K562 (cell line): ENCODE data around the gene LRRK2. TPM values are rescaled to one million over a fixed set of nuclear protein-coding genes. Genes with fewer than 3 reads are reported as not detected.

Experiments
- MAZ ChIP-seq, 2 experiments: fragments of 450-650 bp in 1 of 2; sonication (generic) in 1 of 2; formaldehyde crosslinking; IDR thresholded peaks in 1 of 2; conservative IDR thresholded peaks in 1 of 2; 2 replicates each; pipeline versions ENCODE4 v1.4.0 to v1.5.0; 2020; ENCODE audit warnings: mild to moderate bottlenecking in 1 of 2, missing genetic modification reagents in 1 of 2
- MCM5 ChIP-seq: fragments of 450-650 bp; IDR thresholded peaks from 2 replicates; pipeline ENCODE4 v1.6.1; 2016; ENCODE audit warnings: low read depth
- PHF8 ChIP-seq: fragments of 200-600 bp; sonication (generic); IDR thresholded peaks from 2 replicates; pipeline ENCODE4 v1.6.1; 2012; ENCODE audit warnings: mixed run types, mild to moderate bottlenecking, inconsistent platforms, low read length, moderate library complexity, borderline replicate concordance
- RBFOX2 ChIP-seq: fragments of 200-400 bp; formaldehyde crosslinking; IDR thresholded peaks from 2 replicates; pipeline ENCODE4 v1.6.1; 2017; ENCODE audit warnings: low read depth, mild to moderate bottlenecking, low read length, moderate library complexity
- TGIF2 ChIP-seq: sonication (generic); formaldehyde crosslinking; IDR thresholded peaks from 2 replicates; pipeline ENCODE4 v1.8.1; 2022; ENCODE audit warnings: mild to moderate bottlenecking, missing genetic modification reagents, moderate library complexity
- YY1 ChIP-seq, 3 experiments: IDR thresholded peaks; 2 replicates each; pipeline ENCODE4 v1.6.1; 2011; ENCODE audit warnings: low read length in 2 of 3, mild to moderate bottlenecking in 2 of 3, moderate library complexity in 2 of 3, borderline replicate concordance in 1 of 3, control low read depth in 1 of 3, low read depth in 1 of 3; ENCODE audit not compliant: insufficient read depth in 3 of 3, insufficient replicate concordance in 2 of 3, control insufficient read depth in 1 of 3, insufficient read length in 1 of 3; ENCODE audit errors: extremely low read depth in 1 of 3
- ZNF134 ChIP-seq: fragments of 250-450 bp; sonication (Bioruptor Pico); conservative IDR thresholded peaks from 2 replicates; pipeline ENCODE4 v1.4.0; 2020
- ZNF165 ChIP-seq: fragments of 250-450 bp; sonication (Bioruptor Pico); IDR thresholded peaks from 2 replicates; pipeline ENCODE4 v1.4.0; 2020; ENCODE audit warnings: borderline replicate concordance
- ZNF75A ChIP-seq: fragments of 450-650 bp; formaldehyde crosslinking; IDR thresholded peaks from 2 replicates; pipeline ENCODE4 v1.4.0; 2020; ENCODE audit warnings: mild to moderate bottlenecking
- polyA plus RNA-seq, 8 experiments: library from polyadenylated mRNA; depleted of rRNA in 4 of 8; stranded (reverse) in 5 of 8; unstranded in 3 of 8; fragments of >200 nt; fragmentation: Nextera tagmentation in 2 of 8; fragmentation: Illumina TruSeq in 1 of 8; extraction: Ambion mirVana in 2 of 8; extraction: Trizol in 1 of 8; gene quantifications; 2 replicates each; pipeline versions ENCODE4 v1.2.1 to v1.2.3, GENCODE V29; 2011 to 2014; ENCODE audit warnings: inconsistent platforms in 1 of 8, missing spikeins in 1 of 8
- total RNA-seq, 7 experiments: library from RNA; depleted of rRNA in 6 of 7; stranded (reverse); fragments of >200 nt in 6 of 7; fragmentation: Illumina TruSeq in 2 of 7; extraction: Trizol in 2 of 7; gene quantifications; 2 replicates each; pipeline versions ENCODE4 v1.2.1 to v1.2.3, GENCODE V29; 2011 to 2021; ENCODE audit warnings: low replicate concordance in 1 of 7
- TF ChIP-seq, protein P1 (sequence below): fragments of 450-650 bp; IDR thresholded peaks from 2 replicates; pipeline ENCODE4 v1.6.1; 2016; ENCODE audit warnings: mild to moderate bottlenecking, moderate library complexity

The LRRK2 gene
- total and polyA plus RNA-seq, 9 of the 15 experiments (the other 6 are each of a cell fraction or from before 2014, with no cell fraction given) = 0.03 to 0.89 (median 0.31) TPM

DNA sequence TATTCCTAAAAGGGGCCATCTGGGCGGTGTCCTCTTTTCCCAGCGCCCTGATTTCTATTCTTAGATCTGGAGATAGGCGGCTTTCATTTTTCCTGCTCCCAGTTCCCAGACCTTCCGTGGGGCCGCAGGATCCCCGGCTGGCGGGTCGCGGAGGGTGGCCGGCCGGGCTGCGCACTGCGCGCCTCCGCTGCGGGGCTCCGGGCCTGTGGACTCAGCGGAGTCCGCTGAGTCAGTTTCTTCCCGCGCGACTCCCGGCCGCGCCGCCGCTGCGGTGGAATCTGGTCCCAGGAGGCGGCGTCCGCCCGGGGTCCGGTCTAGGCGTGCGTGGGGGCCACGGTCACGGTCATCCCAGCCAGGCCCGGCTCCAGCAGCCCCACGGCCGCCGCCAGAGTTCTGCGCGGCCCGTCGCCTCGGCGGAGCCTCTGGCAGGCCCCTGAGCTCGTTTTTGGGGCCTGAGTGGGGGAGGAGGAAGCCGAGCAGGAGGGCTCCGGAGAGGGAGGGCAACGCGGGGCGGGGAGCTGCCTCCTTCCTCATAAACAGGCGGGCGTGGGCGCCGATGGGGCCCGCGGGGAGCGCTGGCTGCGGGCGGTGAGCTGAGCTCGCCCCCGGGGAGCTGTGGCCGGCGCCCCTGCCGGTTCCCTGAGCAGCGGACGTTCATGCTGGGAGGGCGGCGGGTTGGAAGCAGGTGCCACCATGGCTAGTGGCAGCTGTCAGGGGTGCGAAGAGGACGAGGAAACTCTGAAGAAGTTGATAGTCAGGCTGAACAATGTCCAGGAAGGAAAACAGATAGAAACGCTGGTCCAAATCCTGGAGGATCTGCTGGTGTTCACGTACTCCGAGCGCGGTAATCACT is at the start of gene LRRK2 (continued):
- TF ChIP-seq, protein P1, sequence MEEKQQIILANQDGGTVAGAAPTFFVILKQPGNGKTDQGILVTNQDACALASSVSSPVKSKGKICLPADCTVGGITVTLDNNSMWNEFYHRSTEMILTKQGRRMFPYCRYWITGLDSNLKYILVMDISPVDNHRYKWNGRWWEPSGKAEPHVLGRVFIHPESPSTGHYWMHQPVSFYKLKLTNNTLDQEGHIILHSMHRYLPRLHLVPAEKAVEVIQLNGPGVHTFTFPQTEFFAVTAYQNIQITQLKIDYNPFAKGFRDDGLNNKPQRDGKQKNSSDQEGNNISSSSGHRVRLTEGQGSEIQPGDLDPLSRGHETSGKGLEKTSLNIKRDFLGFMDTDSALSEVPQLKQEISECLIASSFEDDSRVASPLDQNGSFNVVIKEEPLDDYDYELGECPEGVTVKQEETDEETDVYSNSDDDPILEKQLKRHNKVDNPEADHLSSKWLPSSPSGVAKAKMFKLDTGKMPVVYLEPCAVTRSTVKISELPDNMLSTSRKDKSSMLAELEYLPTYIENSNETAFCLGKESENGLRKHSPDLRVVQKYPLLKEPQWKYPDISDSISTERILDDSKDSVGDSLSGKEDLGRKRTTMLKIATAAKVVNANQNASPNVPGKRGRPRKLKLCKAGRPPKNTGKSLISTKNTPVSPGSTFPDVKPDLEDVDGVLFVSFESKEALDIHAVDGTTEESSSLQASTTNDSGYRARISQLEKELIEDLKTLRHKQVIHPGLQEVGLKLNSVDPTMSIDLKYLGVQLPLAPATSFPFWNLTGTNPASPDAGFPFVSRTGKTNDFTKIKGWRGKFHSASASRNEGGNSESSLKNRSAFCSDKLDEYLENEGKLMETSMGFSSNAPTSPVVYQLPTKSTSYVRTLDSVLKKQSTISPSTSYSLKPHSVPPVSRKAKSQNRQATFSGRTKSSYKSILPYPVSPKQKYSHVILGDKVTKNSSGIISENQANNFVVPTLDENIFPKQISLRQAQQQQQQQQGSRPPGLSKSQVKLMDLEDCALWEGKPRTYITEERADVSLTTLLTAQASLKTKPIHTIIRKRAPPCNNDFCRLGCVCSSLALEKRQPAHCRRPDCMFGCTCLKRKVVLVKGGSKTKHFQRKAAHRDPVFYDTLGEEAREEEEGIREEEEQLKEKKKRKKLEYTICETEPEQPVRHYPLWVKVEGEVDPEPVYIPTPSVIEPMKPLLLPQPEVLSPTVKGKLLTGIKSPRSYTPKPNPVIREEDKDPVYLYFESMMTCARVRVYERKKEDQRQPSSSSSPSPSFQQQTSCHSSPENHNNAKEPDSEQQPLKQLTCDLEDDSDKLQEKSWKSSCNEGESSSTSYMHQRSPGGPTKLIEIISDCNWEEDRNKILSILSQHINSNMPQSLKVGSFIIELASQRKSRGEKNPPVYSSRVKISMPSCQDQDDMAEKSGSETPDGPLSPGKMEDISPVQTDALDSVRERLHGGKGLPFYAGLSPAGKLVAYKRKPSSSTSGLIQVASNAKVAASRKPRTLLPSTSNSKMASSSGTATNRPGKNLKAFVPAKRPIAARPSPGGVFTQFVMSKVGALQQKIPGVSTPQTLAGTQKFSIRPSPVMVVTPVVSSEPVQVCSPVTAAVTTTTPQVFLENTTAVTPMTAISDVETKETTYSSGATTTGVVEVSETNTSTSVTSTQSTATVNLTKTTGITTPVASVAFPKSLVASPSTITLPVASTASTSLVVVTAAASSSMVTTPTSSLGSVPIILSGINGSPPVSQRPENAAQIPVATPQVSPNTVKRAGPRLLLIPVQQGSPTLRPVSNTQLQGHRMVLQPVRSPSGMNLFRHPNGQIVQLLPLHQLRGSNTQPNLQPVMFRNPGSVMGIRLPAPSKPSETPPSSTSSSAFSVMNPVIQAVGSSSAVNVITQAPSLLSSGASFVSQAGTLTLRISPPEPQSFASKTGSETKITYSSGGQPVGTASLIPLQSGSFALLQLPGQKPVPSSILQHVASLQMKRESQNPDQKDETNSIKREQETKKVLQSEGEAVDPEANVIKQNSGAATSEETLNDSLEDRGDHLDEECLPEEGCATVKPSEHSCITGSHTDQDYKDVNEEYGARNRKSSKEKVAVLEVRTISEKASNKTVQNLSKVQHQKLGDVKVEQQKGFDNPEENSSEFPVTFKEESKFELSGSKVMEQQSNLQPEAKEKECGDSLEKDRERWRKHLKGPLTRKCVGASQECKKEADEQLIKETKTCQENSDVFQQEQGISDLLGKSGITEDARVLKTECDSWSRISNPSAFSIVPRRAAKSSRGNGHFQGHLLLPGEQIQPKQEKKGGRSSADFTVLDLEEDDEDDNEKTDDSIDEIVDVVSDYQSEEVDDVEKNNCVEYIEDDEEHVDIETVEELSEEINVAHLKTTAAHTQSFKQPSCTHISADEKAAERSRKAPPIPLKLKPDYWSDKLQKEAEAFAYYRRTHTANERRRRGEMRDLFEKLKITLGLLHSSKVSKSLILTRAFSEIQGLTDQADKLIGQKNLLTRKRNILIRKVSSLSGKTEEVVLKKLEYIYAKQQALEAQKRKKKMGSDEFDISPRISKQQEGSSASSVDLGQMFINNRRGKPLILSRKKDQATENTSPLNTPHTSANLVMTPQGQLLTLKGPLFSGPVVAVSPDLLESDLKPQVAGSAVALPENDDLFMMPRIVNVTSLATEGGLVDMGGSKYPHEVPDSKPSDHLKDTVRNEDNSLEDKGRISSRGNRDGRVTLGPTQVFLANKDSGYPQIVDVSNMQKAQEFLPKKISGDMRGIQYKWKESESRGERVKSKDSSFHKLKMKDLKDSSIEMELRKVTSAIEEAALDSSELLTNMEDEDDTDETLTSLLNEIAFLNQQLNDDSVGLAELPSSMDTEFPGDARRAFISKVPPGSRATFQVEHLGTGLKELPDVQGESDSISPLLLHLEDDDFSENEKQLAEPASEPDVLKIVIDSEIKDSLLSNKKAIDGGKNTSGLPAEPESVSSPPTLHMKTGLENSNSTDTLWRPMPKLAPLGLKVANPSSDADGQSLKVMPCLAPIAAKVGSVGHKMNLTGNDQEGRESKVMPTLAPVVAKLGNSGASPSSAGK = peak; percentile 19; the same call in 1 of the 2 replicates
- 0 out of 2 replicates have a peak, but pooled peaks have one; percentile 22 for TF ChIP-seq RBFOX2
- no peak for TF ChIP-seq ZNF134
- TF ChIP-seq ZNF165 (CRISPR knock-in tag) = no peak
- TF ChIP-seq TGIF2 = no peak
- TF ChIP-seq MCM5 = no peak
- TF ChIP-seq YY1 (IDR thresholded peaks at IDR 0.05; ENCODE audit: borderline replicate concordance in 1 of 3, control insufficient read depth in 1 of 3, extremely low read depth in 1 of 3, insufficient read depth in 3 of 3, insufficient read length in 1 of 3, insufficient replicate concordance in 2 of 3, low read depth in 1 of 3, low read length in 2 of 3) = no peak
- peak; percentile 13; the same call in 1 of the 2 replicates for TF ChIP-seq PHF8
- 0 out of 4 replicates have a peak, but pooled peaks of 1 of the 2 experiments have one; percentile 27 for TF ChIP-seq MAZ (CRISPR knock-in tag; conservative IDR thresholded peaks at IDR 0.05 in 1 of 2, IDR thresholded peaks at IDR 0.05 in 1 of 2)
- no peak for TF ChIP-seq ZNF75A (CRISPR knock-in tag)
